CD4-positive, alpha-beta T cell (primary cell): ENCODE measurements around the gene MIPOL1. TPM values are rescaled to one million over a fixed set of nuclear protein-coding genes. Genes with fewer than 3 reads are reported as not detected.

Experiments used
- ATAC-seq: fragments of 200-7000 bp; cut with Tn5 transposase; one replicate; pipeline ENCODE4 v1.10.0; 2022; ENCODE audit warnings: mild to moderate bottlenecking; ENCODE audit not compliant: poor library complexity
- CTCF ChIA-PET: fragments of 350-600 bp; sonication (Branson Sonifier 250); formaldehyde crosslinking; loops from one replicate; lab custom pipeline; 2021; ENCODE audit warnings: antibody characterized with exemption, inconsistent platforms; lab: Charles Lee
- POLR2A ChIA-PET: fragments of 350-600 bp; sonication (Branson Sonifier 250); formaldehyde crosslinking; loops from one replicate; lab custom pipeline; 2021; ENCODE audit warnings: antibody characterized with exemption, inconsistent platforms; lab: Charles Lee
- DNase-seq, 14 experiments: peaks; one replicate each; pipeline ENCODE4 v3.0.0-alpha.2; 2013 to 2020; ENCODE audit warnings: mixed read lengths in 2 of 14
- H3K27ac ChIP-seq, 2 donors: one replicate each; pipeline versions ENCODE4 v1.5.1 to v1.7.0; 2013; ENCODE audit warnings: low read length in 2 of 2, low read depth in 1 of 2, mild to moderate bottlenecking in 1 of 2
- H3K27me3 ChIP-seq, 2 experiments: 1 replicate in 1 of 2; 2 replicates in 1 of 2; pipeline versions ENCODE4 v1.6.1 to v1.7.0; 2013; ENCODE audit warnings: low read length in 2 of 2, control low read depth in 1 of 2, mild to moderate bottlenecking in 1 of 2, moderate library complexity in 1 of 2; ENCODE audit not compliant: insufficient read depth in 2 of 2, control insufficient read depth in 1 of 2
- H3K36me3 ChIP-seq: one replicate; pipeline ENCODE4 v1.6.1; 2013; ENCODE audit warnings: low read length, control low read depth; ENCODE audit not compliant: insufficient read depth
- H3K4me1 ChIP-seq: one replicate; pipeline ENCODE4 v1.6.1; 2013; ENCODE audit warnings: low read length, control low read depth; ENCODE audit not compliant: insufficient read depth
- H3K4me3 ChIP-seq: one replicate; pipeline ENCODE4 v1.5.1; 2013; ENCODE audit warnings: mild to moderate bottlenecking, low read length, moderate library complexity
- H3K9me3 ChIP-seq, 2 experiments: 1 replicate in 1 of 2; 2 replicates in 1 of 2; pipeline versions ENCODE4 v1.6.1 to v1.7.0; 2013; ENCODE audit warnings: low read length in 2 of 2, mild to moderate bottlenecking in 2 of 2, control low read depth in 1 of 2, moderate library complexity in 1 of 2; ENCODE audit not compliant: control insufficient read depth in 1 of 2, insufficient read depth in 1 of 2
- H3K27ac Mint-ChIP-seq: one replicate; pipeline ENCODE4 v1.8.0; 2020; ENCODE audit warnings: mixed read lengths
- H3K27me3 Mint-ChIP-seq: one replicate; pipeline ENCODE4 v1.8.0; 2021; ENCODE audit warnings: mixed read lengths
- H3K36me3 Mint-ChIP-seq: one replicate; pipeline ENCODE4 v1.8.0; 2021; ENCODE audit warnings: low read depth, mixed read lengths
- H3K4me1 Mint-ChIP-seq: one replicate; pipeline ENCODE4 v1.8.0; 2021; ENCODE audit warnings: low read depth, mixed read lengths
- H3K4me3 Mint-ChIP-seq: one replicate; pipeline ENCODE4 v1.8.0; 2020; ENCODE audit warnings: mild to moderate bottlenecking, mixed read lengths
- H3K9me3 Mint-ChIP-seq: one replicate; pipeline ENCODE4 v1.8.0; 2020; ENCODE audit warnings: mixed read lengths
- CTCF ChIP-seq: fragments of 200-600 bp; IDR thresholded peaks from one replicate; pipeline ENCODE4 v1.8.0; 2022; ENCODE audit warnings: antibody characterized with exemption, mild to moderate bottlenecking
- intact Hi-C, 2 experiments: fragments of 100-400 bp; cut with DNase I in 1 of 2; cut with micrococcal nuclease in 1 of 2; formaldehyde crosslinking; loops; one replicate each; pipeline versions ENCODE4 v1.15.1 to v1.9.0; 2023 to 2025; cut with DNase I, micrococcal nuclease
- total RNA-seq, 174 experiments: library from RNA in 2 of 174; stranded (reverse) in 2 of 174; gene quantifications; one replicate each; pipeline ENCODE4 v1.2.3 and lab custom pipeline; 2021 to 2026

MIPOL1 gene
- total RNA-seq, 2 experiments from 2014 or later, result 0.30 TPM; not detected in 1

- Histone ChIP-seq H3K36me3 (no peaks in the 10 kb centered on the region), H3K27ac (no peak overlapping the region), H3K4me3 (no peak overlapping the region), H3K9me3 (peaks cover 0 to 43% of the 10 kb centered on the region in 2 experiments), H3K27me3 (peaks cover 69 to 89% of the 10 kb centered on the region in 2 experiments), H3K4me1 (peaks cover 4% of the 10 kb centered on the region)
- peaks cover 6% of the 10 kb centered on the region for H3K9me3 Mint-ChIP-seq
- DNase-seq (no peak), ATAC-seq (no peak)
- H3K36me3 Mint-ChIP-seq, result no peaks in the 10 kb centered on the region
- ChIA-PET CTCF (no interaction called here), POLR2A (no interaction called here)
- H3K27ac Mint-ChIP-seq, result no peak overlapping the region
- intact Hi-C loops, result no loop called here
- no peak for TF ChIP-seq CTCF
- peaks cover 5% of the 10 kb centered on the region for H3K4me1 Mint-ChIP-seq
- H3K27me3 Mint-ChIP-seq, result peaks cover 88% of the 10 kb centered on the region
- no peak overlapping the region for H3K4me3 Mint-ChIP-seq
These were observed 392.1 kb downstream of the MIPOL1 start for GRCh38 chr14:37589715-37590427.

GRCh38 chr14:37590428-37591139 is 392.8 kb downstream of the MIPOL1 start:
- intact Hi-C loops, result no loop called here

More at GRCh38 chr14:37590428-37591139, 392.8 kb downstream of the MIPOL1 start:
- no peaks in the 10 kb centered on the region for H3K36me3 Mint-ChIP-seq
- H3K27me3 ChIP-seq, result peaks cover 64 to 85% of the 10 kb centered on the region in 2 experiments
- H3K27me3 Mint-ChIP-seq, result peaks cover 84% of the 10 kb centered on the region
- no peak for TF ChIP-seq CTCF
- H3K9me3 ChIP-seq, result peaks cover 0 to 38% of the 10 kb centered on the region in 2 experiments
- H3K4me3 ChIP-seq, result no peak overlapping the region
- CTCF ChIA-PET, result no interaction called here
- H3K9me3 Mint-ChIP-seq, result peaks cover 6% of the 10 kb centered on the region
- no peak overlapping the region for H3K27ac Mint-ChIP-seq
- no peak overlapping the region for H3K27ac ChIP-seq
- H3K36me3 ChIP-seq, result no peaks in the 10 kb centered on the region
- peaks cover 8% of the 10 kb centered on the region for H3K4me1 ChIP-seq
- DNase-seq (no peak), ATAC-seq (no peak)
- H3K4me3 Mint-ChIP-seq, result no peak overlapping the region
- H3K4me1 Mint-ChIP-seq, result peaks cover 7% of the 10 kb centered on the region
- POLR2A ChIA-PET, result no interaction called here
